IMR-90 (cell line): ENCODE measurements around the gene ATPAF1. TPM values are rescaled to one million over a fixed set of nuclear protein-coding genes. Genes with fewer than 3 reads are reported as not detected.

Source experiments
- ATAC-seq: fragments of 200-7000 bp; cut with Tn5 transposase; 2 replicates; pipeline ENCODE4 v1.9.1; 2020; ENCODE audit warnings: low read depth, mild to moderate bottlenecking, moderate library complexity
- BruUV-seq: library from RNA; stranded (reverse); fragments of 400-500 nt; replicated peaks from 2 replicates; lab custom pipeline; 2021; lab: Mats Ljungman, UMichigan
- CTCF ChIA-PET: fragments of 300-600 bp; formaldehyde crosslinking; extraction: SDS; loops from one replicate; lab custom pipeline; 2021; ENCODE audit warnings: antibody characterized with exemption; lab: Yijun Ruan, JAX
- POLR2A ChIA-PET: fragments of 300-600 bp; sonication (Branson Sonifier 250); formaldehyde crosslinking; loops from one replicate; lab custom pipeline; 2022; ENCODE audit warnings: antibody characterized with exemption; ENCODE audit not compliant: unreplicated experiment; lab: Charles Lee
- DNase-seq: peaks from one replicate; pipeline ENCODE4 v3.0.0; 2013
- H2AFZ ChIP-seq: replicated peaks from 2 replicates; pipeline ENCODE3; 2013; ENCODE audit warnings: low read length, mild to moderate bottlenecking; ENCODE audit not compliant: poor library complexity
- H2AK5ac ChIP-seq: 2 replicates; pipeline ENCODE4 v1.6.1; 2013; ENCODE audit warnings: low read depth, low read length, inconsistent platforms
- H2AK9ac ChIP-seq: replicated peaks from 2 replicates; pipeline ENCODE3; 2013; ENCODE audit warnings: mild to moderate bottlenecking, low read depth, low read length, moderate library complexity; ENCODE audit not compliant: poor library complexity
- H2BK120ac ChIP-seq: 2 replicates; pipeline ENCODE4 v1.6.1; 2013; ENCODE audit warnings: low read depth, low read length, inconsistent platforms
- H2BK15ac ChIP-seq: 3 replicates; pipeline ENCODE4 v1.6.1; 2013; ENCODE audit warnings: low read depth, low read length, inconsistent platforms
- H2BK20ac ChIP-seq: 2 replicates; pipeline ENCODE4 v1.6.1; 2013; ENCODE audit warnings: low read depth, mild to moderate bottlenecking, inconsistent platforms, low read length, moderate library complexity
- H2BK5ac ChIP-seq: 2 replicates; pipeline ENCODE4 v1.6.1; 2013; ENCODE audit warnings: mild to moderate bottlenecking, low read depth, low read length, inconsistent platforms; ENCODE audit not compliant: poor library complexity, severe bottlenecking
- H3K14ac ChIP-seq: replicated peaks from 2 replicates; pipeline ENCODE4 v1.6.1; 2013; ENCODE audit warnings: low read depth, low read length, inconsistent platforms
- H3K18ac ChIP-seq: 2 replicates; pipeline ENCODE4 v1.6.1; 2013; ENCODE audit warnings: low read depth, low read length, control low read depth
- H3K23ac ChIP-seq: 2 replicates; pipeline ENCODE4 v1.6.1; 2013; ENCODE audit warnings: low read depth, low read length, inconsistent platforms
- H3K27ac ChIP-seq: 2 replicates; pipeline ENCODE4 v1.5.1; 2013; ENCODE audit warnings: mild to moderate bottlenecking, control low read depth, low read length; ENCODE audit not compliant: insufficient read depth
- H3K27me3 ChIP-seq: 2 replicates; pipeline ENCODE4 v1.6.1; 2013; ENCODE audit warnings: low read length; ENCODE audit not compliant: control insufficient read depth, insufficient read depth
- H3K36me3 ChIP-seq: 2 replicates; pipeline ENCODE4 v1.6.1; 2013; ENCODE audit warnings: low read length, mixed read lengths; ENCODE audit not compliant: control insufficient read depth, insufficient read depth
- H3K4ac ChIP-seq: 2 replicates; pipeline ENCODE4 v1.6.1; 2013; ENCODE audit warnings: low read depth, low read length, inconsistent platforms
- H3K4me1 ChIP-seq: 2 replicates; pipeline ENCODE4 v1.6.1; 2013; ENCODE audit warnings: low read length, mixed read lengths; ENCODE audit not compliant: control insufficient read depth, insufficient read depth
- H3K4me2 ChIP-seq: 2 replicates; pipeline ENCODE4 v1.6.1; 2013; ENCODE audit warnings: low read depth, mild to moderate bottlenecking, control low read depth, low read length, moderate library complexity
- H3K4me3 ChIP-seq: 2 replicates; pipeline ENCODE4 v1.5.1; 2013; ENCODE audit warnings: low read depth, mild to moderate bottlenecking, control low read depth, low read length, moderate library complexity; ENCODE audit not compliant: insufficient read depth
- H3K56ac ChIP-seq: 2 replicates; pipeline ENCODE4 v1.6.1; 2013; ENCODE audit warnings: low read length, inconsistent platforms; ENCODE audit not compliant: insufficient read depth; ENCODE audit errors: extremely low read depth
- H3K79me1 ChIP-seq, 2 experiments: 2 replicates each; pipeline ENCODE4 v1.6.1; 2013; ENCODE audit warnings: low read length in 2 of 2, inconsistent platforms in 1 of 2, low read depth in 1 of 2
- H3K9ac ChIP-seq: 2 replicates; pipeline ENCODE4 v1.6.1; 2013; ENCODE audit warnings: low read depth, low read length, control low read depth
- H3K9me1 ChIP-seq: 2 replicates; pipeline ENCODE4 v1.6.1; 2013; ENCODE audit warnings: low read length, inconsistent platforms; ENCODE audit not compliant: insufficient read depth
- H3K9me3 ChIP-seq: 2 replicates; pipeline ENCODE4 v1.6.1; 2013; ENCODE audit warnings: low read length; ENCODE audit not compliant: control insufficient read depth, insufficient read depth
- H4K20me1 ChIP-seq: 2 replicates; pipeline ENCODE4 v1.6.1; 2013; ENCODE audit warnings: low read length, inconsistent platforms; ENCODE audit not compliant: insufficient read depth
- H4K5ac ChIP-seq: 2 replicates; pipeline ENCODE4 v1.6.1; 2013; ENCODE audit warnings: mild to moderate bottlenecking, low read depth, low read length, control low read depth
- H4K8ac ChIP-seq, 2 experiments: 2 replicates each; pipeline ENCODE4 v1.6.1; 2013; ENCODE audit warnings: low read depth in 2 of 2, low read length in 2 of 2, control low read depth in 1 of 2, inconsistent platforms in 1 of 2
- H4K91ac ChIP-seq: 2 replicates; pipeline ENCODE4 v1.6.1; 2013; ENCODE audit warnings: low read depth, low read length, inconsistent platforms; ENCODE audit not compliant: insufficient read depth
- CEBPB ChIP-seq: IDR thresholded peaks from 2 replicates; pipeline ENCODE4 v1.6.1; 2012; ENCODE audit warnings: low read depth, low read length, improper control_type of control experiment
- ELK1 ChIP-seq: fragments of 150-350 bp; IDR thresholded peaks from 2 replicates; pipeline ENCODE4 v1.6.1; 2016; ENCODE audit warnings: low read depth, mild to moderate bottlenecking, low read length, moderate library complexity, borderline replicate concordance
- MAZ ChIP-seq: IDR thresholded peaks from 2 replicates; pipeline ENCODE4 v1.6.1; 2012; ENCODE audit warnings: low read depth, mild to moderate bottlenecking, low read length, improper control_type of control experiment, moderate library complexity, borderline replicate concordance
- RAD21 ChIP-seq: IDR thresholded peaks from 2 replicates; pipeline ENCODE4 v1.6.1; 2012; ENCODE audit warnings: low read length, improper control_type of control experiment
- RFX5 ChIP-seq: IDR thresholded peaks from 2 replicates; pipeline ENCODE4 v1.8.0; 2012; ENCODE audit warnings: low read depth, mild to moderate bottlenecking, low read length, moderate library complexity
- USF2 ChIP-seq: fragments of 150-350 bp; IDR thresholded peaks from 2 replicates; pipeline ENCODE4 v1.6.1; 2017; ENCODE audit warnings: mild to moderate bottlenecking, antibody characterized with exemption, low read length, low read depth
- WGBS, 2 experiments: methylation state at CpG; one replicate each; pipeline versions ENCODE4 v1.1.5 to v1.1.7; 2013; ENCODE audit warnings: missing lambda C conversion rate in 2 of 2; ENCODE audit not compliant: insufficient read length in 1 of 2; ENCODE audit errors: extremely low coverage in 2 of 2; 5-methylcytosine and 5-hydroxymethylcytosine counted together
- dilution Hi-C: fragments of 300-500 bp; cut with HindIII; formaldehyde crosslinking; loops from one replicate; pipeline ENCODE4 v1.14.3; 2018; ENCODE audit warnings: low sequenced_read_pairs; ENCODE audit not compliant: unreplicated experiment
- in situ Hi-C: fragments of 300-500 bp; cut with MboI; formaldehyde crosslinking; loops from 3 replicates; pipeline ENCODE4 v1.14.3; 2019; ENCODE audit warnings: low sequenced_read_pairs, inconsistent platforms, mixed read lengths
- intact Hi-C: fragments of 100-400 bp; cut with micrococcal nuclease; formaldehyde crosslinking; loops from 2 replicates; pipeline ENCODE4 v1.10.0; 2022
- polyA plus RNA-seq, 3 experiments: library from polyadenylated mRNA; depleted of rRNA; stranded (reverse); fragments of >200 nt; gene quantifications; 2 replicates each; pipeline ENCODE4 v1.2.3, GENCODE V29; 2012; ENCODE audit warnings: low replicate concordance in 1 of 3
- total RNA-seq: library from RNA; depleted of rRNA; stranded (reverse); fragments of >200 nt; gene quantifications from 2 replicates; pipeline ENCODE4 v1.2.3, GENCODE V29; 2012

The ATPAF1 gene
- total and polyA plus RNA-seq, 2 of the 4 experiments (the other 2 are of a cell fraction): 55.5 to 80.3 TPM

- TF ChIP-seq RFX5: no peak
These were observed 35.9 kb upstream of the ATPAF1 start (continued) for GRCh38 chr1:46703927-46704641.

GRCh38 chr1:46699666-46700065 lies 31.5 kb upstream of the ATPAF1 start:
- CTCF ChIA-PET: interaction anchor here (0.8 kb wide), 1 partner anchor 18 kb away, joined by 3 read pairs; no protein-coding TSS in a partner anchor

More at GRCh38 chr1:46699666-46700065, 31.5 kb upstream of the ATPAF1 start:
- Histone ChIP-seq H3K4ac (no peak overlapping the region), H2BK15ac (no peak overlapping the region), H3K56ac (no peak overlapping the region), H3K4me1 (peaks cover 6% of the 10 kb centered on the region), H4K5ac (no peak overlapping the region), H3K9ac (no peak overlapping the region), H4K91ac (no peak overlapping the region), H3K14ac (no peak overlapping the region), H3K27me3 (no peaks in the 10 kb centered on the region), H3K18ac (no peak overlapping the region), H3K9me3 (no peaks in the 10 kb centered on the region), H4K8ac (no peak overlapping the region), H3K36me3 (peaks cover 25% of the 10 kb centered on the region), H3K4me2 (no peak overlapping the region), H3K4me3 (no peak overlapping the region), H2BK5ac (no peak overlapping the region), H3K79me1 (peaks cover 26 to 31% of the 10 kb centered on the region in 2 experiments), H2BK120ac (no peak overlapping the region), H3K23ac (no peak overlapping the region), H2AFZ (no peak overlapping the region), H2AK9ac (no peak overlapping the region), H2AK5ac (no peak overlapping the region), H2BK20ac (no peak overlapping the region), H3K9me1 (peaks cover 5% of the 10 kb centered on the region; the same call in 1 of the 2 replicates), H3K27ac (no peak overlapping the region), H4K20me1 (peaks cover 9% of the 10 kb centered on the region)
- in situ Hi-C loops: loop anchor here (25.0 kb wide), 1 partner anchor 287 kb away; no protein-coding TSS in a partner anchor
- dilution Hi-C loops: no loop called here
- TF ChIP-seq RAD21: no peak
- TF ChIP-seq CEBPB: no peak
- TF ChIP-seq USF2: no peak
- TF ChIP-seq MAZ: no peak
- TF ChIP-seq ELK1: no peak
- ATAC-seq: no peak
- no CpG with 5 or more reads among the region's 3 CpGs for WGBS, 2 experiments
- DNase-seq: no peak
- POLR2A ChIA-PET: no interaction called here
- intact Hi-C loops: no loop called here
- no TSS peak for BruUV-seq
